ENCODE data around the gene TMEM72.
"Not testable (repeated sequence)": the region's sequence is repeated elsewhere in the genome, so short reads cannot be mapped to it uniquely, and the experiment has no call there.

TMEM72 gene

DNA sequence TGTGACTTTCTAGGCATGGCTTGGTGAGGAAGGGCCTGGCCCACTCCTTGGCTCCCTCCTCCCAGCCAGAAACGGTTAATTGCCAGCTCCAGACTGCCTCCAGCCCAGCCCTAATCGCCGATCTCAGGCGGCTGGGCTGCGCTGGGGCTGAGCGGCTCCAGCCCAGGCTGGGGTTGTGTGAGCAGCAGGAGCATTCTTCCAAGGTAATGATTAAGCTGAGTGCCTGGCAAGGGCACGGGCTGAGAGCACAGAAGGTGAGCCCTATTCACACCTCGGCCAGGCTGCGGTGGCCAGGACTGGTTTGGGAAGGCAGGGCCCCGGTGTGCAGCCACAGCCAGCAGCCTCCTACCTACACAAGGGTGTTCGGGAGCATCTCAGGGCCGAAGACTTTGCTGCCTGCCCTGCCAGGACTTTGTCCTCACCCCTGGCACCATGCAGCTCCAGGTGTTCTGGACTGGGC, at the start of gene TMEM72:
Gene TMEM72, plus strand, starts transcription at position 257 of the 460 bp plus-strand sequence. Its CDS starts 176 bp downstream, at position 433.
- DNase-seq = peak; percentile 25

DNA sequence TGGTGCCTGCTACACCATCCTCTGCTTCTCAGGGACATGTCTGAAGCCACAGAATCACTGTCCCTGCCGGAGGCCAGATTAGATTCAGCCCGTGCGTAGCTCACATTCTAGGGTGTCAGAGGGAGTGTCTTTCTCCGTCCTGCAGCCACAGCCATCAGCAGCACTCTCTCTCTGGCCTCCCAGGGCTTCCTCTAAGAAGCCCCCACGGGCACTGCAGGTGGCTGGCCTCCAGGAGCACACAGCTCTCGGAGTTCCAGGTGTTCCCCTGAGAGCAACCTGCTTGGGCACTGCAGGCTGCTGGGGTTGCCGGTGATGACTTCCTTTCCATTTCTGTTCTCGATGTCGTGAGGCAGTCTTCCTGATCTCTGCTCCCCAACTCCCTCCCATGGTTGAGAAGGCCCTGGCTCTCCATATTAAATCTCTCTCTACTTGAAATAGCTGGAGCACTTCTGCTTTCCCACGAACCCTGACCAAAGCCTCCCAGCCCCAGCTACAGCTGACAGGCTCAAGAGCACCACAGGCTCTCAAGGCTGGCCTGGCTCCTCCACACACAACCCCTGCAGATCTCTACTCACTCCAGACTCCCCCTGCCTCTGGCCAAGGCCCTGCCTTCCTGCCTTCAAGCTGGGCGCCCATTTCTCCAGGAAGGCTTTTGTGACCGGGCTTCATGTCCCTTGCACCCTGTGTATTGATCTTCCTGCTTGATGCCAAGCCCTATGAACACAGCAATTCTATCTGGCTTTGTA, 49.0 kb upstream of the TMEM72 start:
- no peak for DNase-seq

DNA sequence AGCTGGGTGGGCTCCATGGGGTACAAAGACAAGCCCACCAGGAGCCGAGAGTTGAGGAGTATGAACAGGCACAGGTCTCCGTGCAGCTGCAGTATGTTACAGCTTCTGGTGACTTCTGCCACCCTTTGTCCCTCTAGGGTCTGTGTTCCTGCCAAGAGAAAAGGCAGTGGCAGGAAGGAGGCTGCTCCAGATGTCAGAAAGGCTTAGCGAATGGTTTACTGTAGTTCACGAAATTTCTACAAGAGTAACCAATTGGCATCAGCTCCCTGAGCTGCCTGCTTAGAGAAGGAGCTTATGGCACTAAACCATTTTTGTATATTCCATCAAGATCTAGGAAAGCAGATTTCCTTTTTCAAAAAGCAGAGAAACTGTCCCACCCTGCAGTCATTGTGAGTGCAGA, 48.2 kb upstream of the TMEM72 start:
- no peak for DNase-seq

DNA sequence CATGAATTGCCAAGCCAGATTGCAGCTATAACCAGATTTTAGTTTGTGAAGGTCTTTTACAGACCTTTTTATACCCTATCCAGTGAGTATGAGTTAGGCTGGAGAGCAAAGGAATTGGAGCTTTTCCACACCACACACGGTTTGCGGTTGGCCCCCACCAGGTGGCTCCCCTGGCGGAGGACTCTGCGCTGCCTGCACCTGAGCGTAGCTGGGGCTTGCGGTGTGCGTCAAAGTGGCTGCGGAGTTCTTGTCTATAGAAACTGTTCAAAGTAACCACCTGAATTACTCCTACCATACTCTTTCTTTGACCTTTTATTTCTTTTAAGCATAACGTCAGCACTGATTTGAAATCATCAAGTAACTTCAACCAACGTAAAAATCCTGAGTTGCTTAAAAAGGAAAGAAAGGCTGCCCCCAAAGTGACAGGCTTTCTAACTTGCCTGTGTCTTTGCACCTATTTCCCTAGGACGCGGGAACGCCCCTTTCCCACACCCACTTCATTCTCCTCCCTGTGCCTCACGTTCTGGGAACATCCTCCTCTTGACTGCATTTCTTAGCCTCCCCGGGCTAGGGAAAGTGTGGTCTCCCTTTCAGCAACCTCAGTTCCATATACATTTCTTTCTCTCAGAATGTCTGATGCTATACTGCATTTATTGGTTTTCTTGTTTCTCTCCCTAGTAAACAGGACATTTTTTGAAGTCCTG, 47.6 kb upstream of the TMEM72 start:
- no peak for DNase-seq

DNA sequence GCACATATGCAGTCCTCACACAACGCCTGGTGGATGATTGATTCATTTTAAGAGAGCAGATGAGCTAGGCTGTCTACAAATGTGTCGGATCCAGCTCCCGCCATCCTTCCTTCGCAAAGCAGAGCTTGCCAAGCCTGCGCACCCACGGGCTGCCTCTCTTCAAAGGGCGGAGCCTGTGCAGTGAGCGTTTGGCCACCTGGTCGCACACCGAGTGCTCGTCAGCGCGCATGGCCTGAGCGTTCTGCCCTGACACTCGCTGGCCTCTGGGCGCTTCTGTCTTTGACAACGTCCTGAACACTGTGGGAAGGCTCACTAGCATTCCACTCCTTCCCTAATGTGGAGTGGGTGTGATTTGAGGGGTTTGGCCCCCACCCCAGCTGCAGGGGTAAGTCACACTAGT, 47.1 kb upstream of the TMEM72 start:
- no peak for DNase-seq

DNA sequence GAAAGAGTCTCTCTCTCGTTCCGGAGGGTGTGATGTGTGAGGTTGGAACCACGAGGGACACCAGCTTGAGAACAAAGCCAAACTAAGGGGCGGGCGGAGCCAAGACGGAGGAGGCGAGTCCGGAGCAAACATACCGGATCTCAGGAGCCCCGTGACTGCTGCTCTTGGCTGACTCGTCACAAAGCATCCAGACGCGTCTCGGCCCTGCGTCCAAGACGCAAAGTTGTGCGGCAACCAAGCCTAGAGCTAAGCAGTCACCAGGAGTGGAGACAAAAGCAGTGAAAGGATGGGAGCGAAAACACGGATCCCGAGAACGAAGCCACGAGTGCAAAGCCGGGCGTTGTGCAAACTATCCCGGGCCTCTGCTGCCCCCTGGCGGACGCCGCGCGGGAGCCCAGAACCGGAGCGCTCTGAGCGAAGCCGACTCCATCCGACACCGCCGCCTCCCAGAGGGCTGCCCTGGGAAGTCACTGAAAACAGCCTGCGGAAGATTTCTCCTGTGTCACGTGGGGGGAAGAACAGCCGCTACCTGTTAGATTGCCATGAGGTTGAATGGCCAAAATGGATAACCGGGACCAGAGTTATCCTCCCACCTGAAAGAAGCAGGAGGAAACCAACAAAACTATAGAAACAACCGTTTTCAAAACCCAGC, 46.4 kb upstream of the TMEM72 start:
- peak; percentile 64 for DNase-seq

DNA sequence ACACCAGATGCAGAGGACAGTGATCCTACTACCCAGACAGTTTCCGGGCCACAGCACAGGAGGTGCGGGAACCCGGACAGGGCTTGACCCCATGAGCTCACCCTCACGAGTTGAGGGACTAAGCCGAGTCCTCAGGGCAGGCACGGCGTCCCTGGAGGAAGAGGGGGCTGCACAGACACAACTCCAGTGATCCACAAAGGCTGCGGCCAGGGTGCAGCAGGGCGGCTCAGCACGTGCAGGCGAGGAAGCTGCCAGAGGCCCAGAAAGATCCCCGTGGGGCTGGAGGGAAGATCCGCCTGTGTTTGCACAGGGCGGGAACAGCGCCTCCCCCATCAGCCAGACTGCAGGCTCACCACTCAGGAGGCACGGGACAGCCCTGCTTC, 45.9 kb upstream of the TMEM72 start:
- DNase-seq = no peak

DNA sequence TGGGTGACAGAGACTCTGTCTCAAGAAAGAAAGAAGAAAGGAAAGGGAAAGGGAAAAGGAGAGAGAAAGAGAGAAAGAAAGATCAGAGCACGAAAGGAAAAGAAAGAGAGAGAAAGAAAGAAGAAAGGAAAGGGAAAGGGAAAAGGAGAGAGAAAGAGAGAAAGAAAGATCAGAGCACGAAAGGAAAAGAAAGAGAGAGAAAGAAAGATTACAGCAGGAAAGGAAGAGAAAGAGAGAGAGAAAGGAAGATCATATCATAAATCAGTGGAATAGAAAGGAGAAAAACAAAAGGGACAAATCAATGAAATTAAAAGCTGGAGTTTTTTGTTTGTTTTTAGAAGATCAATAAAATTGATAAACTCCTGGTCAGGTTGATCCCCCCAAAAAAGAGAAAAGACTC, 44.8 kb upstream of the TMEM72 start:
- not testable (repeated sequence) for DNase-seq

DNA sequence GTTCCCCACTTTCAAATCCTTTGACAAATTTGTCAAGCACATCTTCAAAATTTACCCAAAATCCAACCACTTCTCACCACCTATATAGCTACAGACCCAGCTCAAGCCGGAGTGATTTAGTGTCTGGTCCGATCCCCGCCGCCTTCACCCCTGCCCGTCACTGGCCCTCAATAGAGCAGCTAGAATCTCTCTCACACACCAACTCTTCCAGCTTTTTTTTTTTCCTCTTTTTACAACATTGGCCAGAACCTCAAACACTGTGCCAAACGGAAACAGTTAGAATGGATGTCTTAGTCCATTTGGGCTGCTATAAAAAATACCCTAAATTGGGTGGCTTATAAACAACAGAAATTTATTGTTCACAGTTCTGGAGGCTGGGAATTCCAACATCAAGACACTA, 41.1 kb upstream of the TMEM72 start:
- DNase-seq = no peak

DNA sequence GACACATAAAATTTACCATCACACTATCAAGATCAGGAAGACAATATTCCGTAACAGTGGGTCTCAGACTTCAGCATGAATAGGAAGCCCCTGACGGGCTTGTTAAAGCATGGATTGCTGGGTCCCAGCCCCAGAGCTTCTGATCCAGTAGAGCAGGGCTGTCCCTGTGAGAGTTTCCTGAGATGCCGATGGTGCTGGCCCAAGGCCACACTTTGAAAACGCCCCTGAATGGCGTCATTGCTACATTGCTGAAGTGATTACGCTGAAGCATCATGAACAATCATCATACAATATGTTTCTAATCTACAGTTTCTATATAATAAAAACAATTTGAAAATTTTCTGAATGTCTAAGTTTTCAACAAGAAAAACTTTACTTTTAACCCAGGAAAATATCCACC, 38.0 kb upstream of the TMEM72 start:
- DNase-seq = no peak

DNA sequence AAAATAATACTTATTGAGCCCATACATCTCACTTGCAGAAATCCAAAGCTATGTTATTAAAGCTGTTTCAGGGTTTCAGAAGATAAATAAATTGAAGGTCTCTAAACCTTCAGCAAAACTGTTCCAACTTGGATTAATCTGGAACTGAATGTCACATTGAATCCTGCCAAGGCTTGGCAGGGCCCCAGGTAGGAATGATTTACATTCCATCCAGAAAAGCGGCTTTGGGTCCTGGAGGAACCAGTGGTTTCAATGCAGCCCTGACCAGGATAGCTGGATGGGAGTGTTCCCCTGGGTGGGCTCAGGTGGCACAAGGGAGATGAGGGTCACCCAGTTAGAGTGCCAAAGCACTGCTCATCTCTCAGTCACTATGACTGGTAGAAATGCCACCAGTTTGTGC, 37.0 kb upstream of the TMEM72 start:
- no peak for DNase-seq

DNA sequence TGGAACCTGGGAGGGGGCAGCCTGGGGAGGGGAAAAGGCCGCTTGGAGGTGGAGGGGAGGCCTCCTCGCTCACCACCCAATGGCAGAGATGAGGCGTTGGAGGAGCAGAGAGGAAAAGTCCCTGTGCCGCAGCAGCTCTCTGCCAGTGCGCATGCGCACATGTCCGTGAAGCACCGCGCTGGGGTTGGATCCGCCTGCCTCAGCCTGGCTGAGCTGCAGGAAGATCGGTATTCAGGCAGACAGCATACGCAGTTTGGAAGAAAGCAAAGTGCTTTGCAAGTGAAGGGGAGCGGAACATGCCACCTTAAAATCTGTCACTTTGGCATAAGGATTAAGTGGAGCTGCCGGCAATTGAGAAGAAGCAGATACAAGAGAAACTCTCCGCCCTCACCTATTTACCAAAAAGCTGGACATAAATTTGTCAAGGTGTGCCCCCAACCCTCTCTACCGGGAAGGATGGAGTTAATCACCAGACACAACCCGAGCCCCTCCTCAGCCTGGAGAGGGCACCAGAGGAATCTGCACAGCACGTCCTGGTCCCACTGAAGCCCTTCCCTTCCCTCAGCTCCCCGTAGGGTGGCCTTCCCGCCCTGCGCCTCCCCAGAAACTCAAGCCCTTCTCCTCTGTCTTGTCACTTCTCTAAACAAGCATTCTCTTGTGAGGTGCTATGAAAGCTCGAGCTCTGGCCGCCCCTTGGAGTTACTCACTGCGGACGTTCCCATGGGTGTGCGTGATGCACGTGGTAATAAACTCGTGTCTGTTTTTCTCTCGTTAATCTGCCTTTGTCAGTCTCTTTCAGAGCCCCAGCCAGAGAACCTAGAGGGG, 32.2 kb upstream of the TMEM72 start:
- peak; percentile 65 for DNase-seq

DNA sequence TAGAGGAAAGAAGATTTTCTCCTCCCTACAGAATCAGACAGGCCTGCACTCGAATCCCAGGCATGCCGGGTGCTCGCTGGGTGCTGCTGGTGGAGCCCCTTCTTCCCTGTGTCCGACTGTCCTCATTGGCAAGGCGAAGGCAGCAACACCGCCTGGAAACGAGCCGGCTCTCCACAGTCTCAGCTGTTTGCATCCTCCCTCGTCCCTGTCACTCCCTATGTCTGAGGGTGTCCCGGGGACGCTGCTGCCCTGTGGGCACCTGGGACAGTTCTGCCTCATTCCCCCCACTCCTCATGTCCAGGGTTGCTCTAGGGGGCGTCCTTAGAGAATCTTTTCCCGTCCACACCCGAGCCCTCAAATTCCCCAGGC, 31.6 kb upstream of the TMEM72 start:
- DNase-seq = no peak

DNA sequence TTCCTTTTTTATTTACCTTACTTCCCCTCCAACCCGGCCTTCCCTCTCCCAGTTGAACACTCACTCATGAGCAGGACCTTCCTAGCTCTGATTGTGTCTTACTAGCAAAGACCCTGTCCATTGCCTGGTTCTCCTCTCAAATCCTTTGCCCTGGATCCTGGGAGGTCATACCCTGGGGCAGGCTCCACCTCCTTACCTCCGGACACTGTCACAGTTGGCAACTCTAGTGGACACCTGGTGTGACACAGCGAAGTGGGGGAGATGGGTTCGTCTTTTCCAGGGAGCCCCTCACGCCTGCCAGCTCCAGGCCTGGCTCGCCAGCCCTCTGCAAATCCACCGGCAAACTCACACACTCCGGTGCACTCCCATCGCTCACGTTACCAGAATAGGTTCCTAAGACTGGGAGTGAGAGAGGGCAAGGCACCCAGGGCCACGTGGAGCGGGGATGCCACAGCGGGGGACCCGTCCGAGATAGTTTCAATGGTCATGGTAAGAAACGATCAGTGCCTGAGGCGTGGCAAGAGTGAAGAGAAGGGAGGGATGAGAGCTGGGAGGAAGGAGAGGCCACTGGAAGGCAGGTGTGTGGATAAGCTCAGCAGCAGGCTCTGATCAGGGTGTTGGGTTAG, 30.9 kb upstream of the TMEM72 start:
- no peak for DNase-seq

DNA sequence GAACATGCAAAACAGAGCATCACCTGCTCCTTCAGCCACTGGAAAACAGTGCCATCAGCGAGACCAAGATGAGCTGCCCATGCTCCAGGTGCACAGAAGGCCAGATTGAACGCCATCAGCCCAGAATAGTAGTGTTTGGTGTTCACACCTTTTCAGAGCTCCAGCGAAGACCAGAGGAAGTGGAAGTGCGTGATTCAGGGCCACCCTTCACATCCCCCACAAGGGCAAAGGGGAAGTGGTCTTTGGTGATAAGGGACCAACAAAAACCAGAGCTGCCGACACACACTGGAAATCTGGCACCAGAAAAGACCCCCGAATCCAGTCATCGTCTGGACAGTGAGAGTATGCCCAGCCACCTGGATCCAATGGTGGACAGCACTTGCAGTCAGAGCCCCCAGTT, 29.5 kb upstream of the TMEM72 start:
- DNase-seq = no peak

DNA sequence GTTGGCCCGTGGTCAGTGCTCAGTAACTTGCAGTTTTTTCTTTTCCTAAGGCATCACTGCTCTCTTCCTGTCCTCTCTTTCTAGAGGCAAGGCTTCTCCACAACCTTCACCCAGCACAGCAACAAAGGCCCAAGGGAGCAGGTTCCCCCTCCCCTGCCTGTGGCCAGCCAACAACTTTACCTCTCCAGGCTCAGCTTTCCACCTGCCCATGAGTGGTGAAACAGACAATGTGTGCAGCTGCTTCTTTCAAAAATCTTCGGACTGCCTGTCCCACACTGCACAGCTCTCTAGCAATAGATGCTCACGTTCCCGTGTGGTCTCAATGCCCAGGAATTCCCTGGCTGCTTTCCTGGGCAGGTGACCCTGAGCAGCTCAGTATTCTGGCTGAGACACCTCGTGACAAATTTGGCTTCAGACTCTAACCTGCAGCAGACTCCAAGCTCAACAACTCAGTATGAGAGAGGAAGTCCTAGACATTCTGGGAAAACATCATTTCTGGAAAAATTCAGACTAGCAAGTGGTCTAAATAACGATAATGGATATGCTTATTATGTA, 28.9 kb upstream of the TMEM72 start:
- no peak for DNase-seq

DNA sequence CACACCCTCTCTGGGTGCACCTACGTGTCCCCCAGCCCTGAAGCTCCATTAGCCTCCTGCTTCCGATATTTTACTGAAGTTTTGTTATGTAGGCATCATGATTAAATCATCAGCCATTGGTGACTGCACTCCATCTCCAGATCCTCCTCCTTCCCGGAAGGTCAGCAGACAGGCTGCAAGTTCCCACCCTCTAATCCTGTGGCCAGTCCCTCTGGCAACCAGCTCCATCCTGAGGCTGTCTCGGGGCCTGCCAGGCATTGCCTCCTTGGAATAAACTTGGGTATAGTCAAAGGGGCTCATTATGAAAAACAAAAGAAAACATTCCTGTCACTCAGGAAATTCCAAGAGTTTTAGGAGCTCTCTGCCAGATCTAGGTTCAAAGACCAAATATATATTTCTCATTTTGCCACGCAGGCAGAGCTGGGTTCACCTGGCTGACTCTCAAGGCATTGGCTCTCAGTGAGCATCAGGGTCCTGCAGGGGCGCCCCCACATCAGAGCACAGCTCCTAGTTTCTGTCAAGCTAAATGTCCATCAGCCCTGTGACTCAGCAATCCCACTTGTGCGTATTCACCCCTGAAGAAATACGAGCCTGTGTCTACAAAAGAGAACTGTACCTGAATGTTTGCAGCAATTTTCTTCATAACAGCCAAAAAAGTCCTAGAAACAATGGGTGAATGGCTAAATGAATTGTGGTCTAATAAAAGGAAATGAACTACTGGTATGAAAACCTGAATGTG, 27.4 kb upstream of the TMEM72 start:
- no peak for DNase-seq

DNA sequence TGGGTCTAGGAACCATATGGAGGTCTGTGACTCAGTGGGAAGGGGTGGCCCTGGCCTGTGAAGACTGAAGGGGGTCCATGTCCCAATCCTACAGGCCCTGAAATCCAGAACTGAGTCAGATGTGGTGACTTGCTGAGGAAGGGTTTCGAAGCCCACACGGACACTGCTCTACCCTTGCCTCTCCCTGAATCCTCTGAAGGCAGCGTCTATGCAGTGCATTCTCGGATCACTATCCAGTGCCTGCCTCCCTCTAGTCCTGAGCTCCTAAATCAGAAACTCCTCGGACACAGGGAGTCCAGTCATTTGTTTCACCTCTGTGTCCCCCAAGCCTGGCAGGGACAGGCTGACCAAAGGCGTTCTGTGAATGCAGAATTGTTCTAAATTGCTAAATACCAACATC, 25.4 kb upstream of the TMEM72 start:
- DNase-seq = no peak

DNA sequence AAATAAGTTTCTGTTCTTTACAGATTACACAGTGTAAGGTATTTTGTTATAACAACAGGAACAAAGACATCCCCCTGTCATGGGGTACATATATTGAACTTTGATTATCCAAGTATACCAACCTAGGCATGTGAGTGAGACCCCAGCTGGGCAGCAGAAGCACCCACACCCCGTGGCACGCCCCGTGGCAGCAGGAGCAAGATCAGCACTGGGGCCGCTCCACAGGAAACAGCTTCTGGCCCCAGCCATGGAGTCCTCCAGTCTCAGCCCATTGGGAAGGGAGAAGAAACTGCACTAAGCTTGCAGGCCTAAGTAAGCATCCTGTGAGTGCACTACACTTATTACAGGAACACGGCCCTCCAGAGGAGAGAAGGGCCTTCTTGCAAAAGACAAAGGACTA, 24.2 kb upstream of the TMEM72 start:
- no peak for DNase-seq

DNA sequence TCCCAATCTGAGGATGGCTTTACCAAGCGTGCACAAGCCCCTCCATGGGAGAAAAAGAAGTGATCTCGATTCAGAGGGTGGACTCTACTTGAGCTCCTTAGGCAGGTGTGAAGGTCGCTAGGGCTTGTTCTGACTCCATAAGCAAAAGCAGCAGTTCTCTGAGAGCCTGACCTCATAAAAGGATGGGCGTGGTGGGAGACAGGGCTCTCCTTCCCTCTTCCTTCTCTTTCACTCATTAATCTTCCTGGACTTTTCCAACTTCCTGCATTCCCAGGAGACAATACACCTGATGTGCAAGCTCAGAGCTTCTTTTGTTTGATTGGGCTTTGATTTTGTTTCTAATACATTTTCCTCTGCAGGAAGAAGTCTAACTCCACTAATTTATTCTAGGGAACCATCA, 22.3 kb upstream of the TMEM72 start:
- DNase-seq = no peak

DNA sequence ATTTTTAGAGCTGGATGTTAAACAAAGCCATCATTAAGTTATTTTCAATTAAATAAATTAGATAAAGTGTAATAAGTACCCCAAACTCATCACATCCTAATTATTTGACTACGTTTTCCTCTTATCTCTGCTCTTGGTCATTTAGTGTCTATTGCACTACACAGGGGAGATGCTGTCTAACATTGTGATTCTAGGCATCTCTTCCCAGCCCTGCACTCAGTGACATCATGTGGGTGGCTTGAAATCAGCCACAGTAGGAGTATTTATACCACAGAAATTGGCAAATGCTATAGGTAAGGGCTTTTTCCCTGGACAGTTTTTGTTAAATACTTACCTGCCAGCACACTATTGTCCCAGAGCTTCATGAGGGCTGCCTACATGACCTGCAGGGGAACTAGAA, 21.3 kb upstream of the TMEM72 start:
- no peak for DNase-seq
